Breast epithelium (tissue), 4 donors: ENCODE data around the gene BBX. TPM values are rescaled to one million over a fixed set of nuclear protein-coding genes. Genes with fewer than 3 reads are reported as not detected.

Experiments used
- DNase-seq, 2 donors: peaks; one replicate each; pipeline ENCODE4 v3.0.0-alpha.2; 2019; ENCODE audit warnings: low spot score in 2 of 2
- H3K27ac ChIP-seq, 2 donors: fragments of 200-600 bp; sonication (generic) in 1 of 2; one replicate each; pipeline ENCODE4 v1.5.1; 2016 to 2019; ENCODE audit warnings: mild to moderate bottlenecking in 1 of 2
- H3K27me3 ChIP-seq, 2 donors: fragments of 200-600 bp; sonication (generic) in 1 of 2; one replicate each; pipeline versions ENCODE4 v1.5.1 to v1.6.0; 2017 to 2019; ENCODE audit warnings: control low read depth in 1 of 2, mild to moderate bottlenecking in 1 of 2
- H3K36me3 ChIP-seq: fragments of 200-600 bp; one replicate; pipeline ENCODE4 v1.5.1; 2019
- H3K4me1 ChIP-seq, 2 donors: fragments of 200-600 bp; sonication (generic); one replicate each; pipeline ENCODE4 v1.5.1; 2016 to 2019; ENCODE audit warnings: control low read depth in 1 of 2
- H3K4me3 ChIP-seq, 3 donors: fragments of 200-600 bp; sonication (generic); 1 replicate in 2 of 3; 2 replicates in 1 of 3; pipeline ENCODE4 v1.5.1; 2016 to 2019; ENCODE audit warnings: mild to moderate bottlenecking in 3 of 3, moderate library complexity in 2 of 3
- H3K9me3 ChIP-seq, 2 donors: fragments of 200-600 bp; sonication (generic) in 1 of 2; one replicate each; pipeline ENCODE4 v1.5.1; 2016 to 2019; ENCODE audit warnings: control low read depth in 1 of 2
- CTCF ChIP-seq, 3 donors: fragments of 450-650 bp; IDR thresholded peaks; one replicate each; pipeline ENCODE4 v1.5.1; 2016 to 2017; ENCODE audit warnings: antibody characterized with exemption in 3 of 3, mild to moderate bottlenecking in 3 of 3, moderate library complexity in 3 of 3
- POLR2A ChIP-seq: fragments of 450-650 bp; IDR thresholded peaks from one replicate; pipeline ENCODE4 v1.6.1; 2016; ENCODE audit warnings: antibody characterized with exemption, mild to moderate bottlenecking, moderate library complexity
- POLR2AphosphoS5 ChIP-seq, 3 donors: sonication (generic); formaldehyde crosslinking; IDR thresholded peaks; one replicate each; pipeline ENCODE4 v1.6.1; 2017; ENCODE audit warnings: antibody characterized with exemption in 3 of 3
- intact Hi-C: fragments of 100-400 bp; cut with DNase I; formaldehyde crosslinking; loops from one replicate; pipeline ENCODE4 v1.15.1; 2023; ENCODE audit warnings: low total_unique reads
- total RNA-seq, 3 donors: library from RNA; depleted of rRNA; stranded (reverse); fragments of >200 nt; gene quantifications; one replicate each; pipeline ENCODE4 v1.1.0, GENCODE V29; 2016

The BBX gene
- total RNA-seq, 3 donors from 2014 or later, result 59.0 to 95.9 (median 70.8) TPM

- H3K9me3 ChIP-seq, result no peaks in the 10 kb centered on the region
- DNase-seq, result no peak
- intact Hi-C loops, result no loop called here
- H3K27me3 ChIP-seq, result no peaks in the 10 kb centered on the region
- no peak overlapping the region for H3K4me3 ChIP-seq
- TF ChIP-seq POLR2AphosphoS5 (IDR thresholded peaks at IDR 0.05), result no peak
- TF ChIP-seq POLR2A, result no peak
- H3K36me3 ChIP-seq, result no peaks in the 10 kb centered on the region
- H3K27ac ChIP-seq, result no peak overlapping the region
- no peaks in the 10 kb centered on the region for H3K4me1 ChIP-seq
Observed at GRCh38 chr3:107670986-107671385, 148.2 kb downstream of the BBX start.

- DNase-seq, result no peak
- intact Hi-C loops, result no loop called here
Observed at GRCh38 chr3:107674371-107674770, 151.6 kb downstream of the BBX start.

GRCh38 chr3:107675233-107675900 is 152.6 kb downstream of the BBX start:
- no peaks in the 10 kb centered on the region for H3K9me3 ChIP-seq
- TF ChIP-seq POLR2AphosphoS5 (IDR thresholded peaks at IDR 0.05), result no peak
- H3K4me1 ChIP-seq, result no peaks in the 10 kb centered on the region
- no peaks in the 10 kb centered on the region for H3K36me3 ChIP-seq
- DNase-seq, result no peak
- no peaks in the 10 kb centered on the region for H3K27me3 ChIP-seq
- H3K4me3 ChIP-seq, result no peak overlapping the region
- H3K27ac ChIP-seq, result no peak overlapping the region
- intact Hi-C loops, result no loop called here

More at GRCh38 chr3:107674371-107674770, 151.6 kb downstream of the BBX start:
- no peaks in the 10 kb centered on the region for H3K9me3 ChIP-seq
- no peak overlapping the region for H3K27ac ChIP-seq
- H3K36me3 ChIP-seq, result no peaks in the 10 kb centered on the region
- TF ChIP-seq POLR2A (no peak), CTCF (IDR thresholded peaks at IDR 0.05) (no peak), POLR2AphosphoS5 (IDR thresholded peaks at IDR 0.05) (no peak)
- no peaks in the 10 kb centered on the region for H3K4me1 ChIP-seq
- H3K4me3 ChIP-seq, result no peak overlapping the region
- no peaks in the 10 kb centered on the region for H3K27me3 ChIP-seq

GRCh38 chr3:107676469-107677309 is 153.9 kb downstream of the BBX start:
- TF ChIP-seq CTCF (IDR thresholded peaks at IDR 0.05) (peak; percentile 27 to 61 (median 58)), POLR2AphosphoS5 (IDR thresholded peaks at IDR 0.05) (no peak)
- no peaks in the 10 kb centered on the region for H3K27me3 ChIP-seq
- H3K27ac ChIP-seq, result no peak overlapping the region
- H3K4me3 ChIP-seq, result no peak overlapping the region
- intact Hi-C loops, result no loop called here
- no peaks in the 10 kb centered on the region for H3K9me3 ChIP-seq
- no peaks in the 10 kb centered on the region for H3K4me1 ChIP-seq
- no peaks in the 10 kb centered on the region for H3K36me3 ChIP-seq
- DNase-seq, result no peak

- no peak overlapping the region for H3K4me3 ChIP-seq
- intact Hi-C loops, result no loop called here
Observed at GRCh38 chr3:107679921-107680320, 157.2 kb downstream of the BBX start.

More at GRCh38 chr3:107679921-107680320, 157.2 kb downstream of the BBX start:
- Histone ChIP-seq H3K9me3 (no peaks in the 10 kb centered on the region), H3K27ac (no peak overlapping the region), H3K36me3 (no peaks in the 10 kb centered on the region), H3K27me3 (no peaks in the 10 kb centered on the region), H3K4me1 (no peaks in the 10 kb centered on the region)
- TF ChIP-seq CTCF (IDR thresholded peaks at IDR 0.05), result no peak
- no peak for TF ChIP-seq POLR2A
- no peak for TF ChIP-seq POLR2AphosphoS5 (IDR thresholded peaks at IDR 0.05)
- no peak for DNase-seq
